Measurements from ENCODE around the gene OASL. TPM values are rescaled to one million over a fixed set of nuclear protein-coding genes. Genes with fewer than 3 reads are reported as not detected.

The OASL gene
- total RNA-seq, 1 donor from 2014 or later: 21.2 TPM

DNA sequence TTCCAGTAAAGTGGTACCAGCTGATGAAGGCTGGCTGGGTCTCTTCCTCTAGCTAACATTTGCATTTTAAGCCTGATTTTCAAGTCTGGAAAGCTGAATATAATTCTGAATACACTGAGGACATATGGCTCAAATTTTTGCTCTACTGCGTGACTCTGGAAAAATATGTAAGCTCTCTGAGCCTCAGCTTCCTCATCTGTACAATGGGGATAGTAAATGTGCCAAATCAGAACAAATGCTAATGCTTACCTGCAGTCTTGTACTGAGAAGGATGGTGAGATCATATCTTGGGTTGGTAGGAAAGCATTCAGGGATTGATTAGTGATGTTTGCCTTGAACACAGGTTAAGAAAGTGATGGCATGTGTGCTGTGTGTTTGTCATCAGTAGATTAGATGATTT, 46.1 kb downstream of the OASL start:
- intact Hi-C loops (cut with micrococcal nuclease): no loop called here

DNA sequence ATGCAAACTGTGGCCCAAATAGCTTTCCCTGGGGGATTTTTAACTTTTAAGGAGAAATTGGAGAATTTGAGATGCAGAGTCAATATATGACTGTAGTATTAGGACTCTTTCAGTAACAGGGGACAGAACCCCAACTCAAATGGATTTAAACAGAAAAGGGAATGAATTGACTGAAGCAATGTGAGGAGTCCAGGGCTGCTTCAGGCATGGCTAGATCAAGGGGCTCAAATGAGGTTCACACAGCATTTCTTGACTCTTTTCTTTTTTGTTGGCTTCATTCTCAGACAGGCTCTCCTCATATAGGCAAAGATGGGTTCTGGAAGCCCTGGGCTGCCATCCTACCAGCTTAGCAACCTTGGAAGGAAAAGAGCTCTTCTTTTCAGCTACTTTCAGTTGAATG, 47.1 kb downstream of the OASL start:
- intact Hi-C loops (cut with micrococcal nuclease): no loop called here

DNA sequence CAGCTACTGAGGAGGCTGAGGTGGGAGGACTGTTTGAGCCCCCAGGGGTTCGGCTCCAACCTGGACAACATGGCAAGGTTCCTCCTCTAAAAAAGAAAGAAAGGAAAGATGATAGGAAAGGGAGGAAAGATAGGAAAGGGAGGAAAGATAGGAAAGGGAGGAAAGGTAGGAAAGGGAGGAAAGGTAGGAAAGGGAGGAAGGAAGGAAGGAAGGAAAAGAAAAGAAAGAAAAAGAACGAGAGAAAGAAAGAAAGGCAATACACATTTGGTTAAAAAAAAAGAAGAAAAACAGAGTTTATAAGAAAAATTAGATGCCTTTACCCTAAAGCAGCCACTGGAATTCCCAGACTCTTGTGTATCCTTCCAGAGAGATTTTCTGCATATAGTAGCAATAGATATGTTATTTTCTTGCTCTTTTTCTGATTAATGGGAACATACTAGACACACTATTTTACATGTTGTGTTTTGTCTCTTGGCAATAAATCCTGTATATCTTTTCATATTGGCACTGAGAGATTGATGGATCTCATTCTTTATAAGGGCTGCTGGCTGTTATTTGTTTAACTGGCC, 48.5 kb downstream of the OASL start:
- intact Hi-C loops (cut with micrococcal nuclease): no loop called here

DNA sequence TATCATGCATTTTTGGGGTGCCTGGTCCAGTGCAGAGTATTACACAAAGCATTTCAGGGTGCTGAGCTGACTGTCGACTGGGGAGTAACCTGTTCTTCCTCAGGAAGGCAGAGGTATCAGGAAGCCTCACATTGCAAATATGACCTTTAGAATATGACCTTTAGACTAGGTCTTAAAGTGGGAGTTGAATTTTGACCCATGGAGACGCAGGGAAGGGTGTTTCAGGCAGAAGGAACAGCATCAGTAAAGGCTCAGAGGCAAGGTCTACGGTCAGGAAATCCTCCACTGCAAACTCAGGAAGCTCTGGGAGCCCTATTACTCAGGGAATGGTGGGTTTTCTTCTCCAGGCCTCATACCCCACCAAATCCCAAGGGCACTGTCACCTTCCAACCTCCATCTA, 49.4 kb downstream of the OASL start:
- intact Hi-C loops (cut with micrococcal nuclease): no loop called here

DNA sequence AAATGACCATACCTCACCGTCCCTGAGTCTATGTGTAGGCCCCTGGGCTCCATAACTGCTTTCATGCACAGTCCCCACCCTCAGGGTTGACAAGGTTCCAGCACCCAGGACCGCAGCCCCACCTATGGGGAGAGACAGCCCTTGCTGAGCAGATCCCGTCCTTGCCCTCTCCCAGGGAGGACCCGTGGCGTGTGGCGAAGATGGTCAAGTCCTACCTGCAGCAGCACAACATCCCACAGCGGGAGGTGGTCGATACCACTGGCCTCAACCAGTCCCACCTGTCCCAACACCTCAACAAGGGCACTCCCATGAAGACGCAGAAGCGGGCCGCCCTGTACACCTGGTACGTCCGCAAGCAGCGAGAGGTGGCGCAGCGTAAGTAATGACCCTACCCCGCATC, 50.4 kb downstream of the OASL start:
- intact Hi-C loops (cut with micrococcal nuclease): no loop called here

DNA sequence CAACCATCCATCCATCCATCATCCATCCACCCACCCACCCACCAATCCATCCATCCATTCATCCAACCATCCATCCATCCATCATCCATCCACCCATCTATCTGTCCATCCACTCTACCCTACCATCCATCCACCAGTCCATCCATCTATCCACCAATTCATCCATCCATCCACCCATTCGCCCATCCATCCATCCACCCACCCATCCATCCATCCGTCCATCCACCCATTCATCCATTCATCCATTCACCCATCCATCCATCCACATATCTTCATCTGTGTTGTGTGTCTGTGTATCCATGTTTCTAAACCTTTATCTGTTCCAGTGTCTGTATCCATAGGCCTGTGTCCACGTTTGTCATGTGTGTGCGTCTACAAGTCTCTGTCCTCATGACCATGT, 50.8 kb downstream of the OASL start:
- intact Hi-C loops (cut with micrococcal nuclease): no loop called here

DNA sequence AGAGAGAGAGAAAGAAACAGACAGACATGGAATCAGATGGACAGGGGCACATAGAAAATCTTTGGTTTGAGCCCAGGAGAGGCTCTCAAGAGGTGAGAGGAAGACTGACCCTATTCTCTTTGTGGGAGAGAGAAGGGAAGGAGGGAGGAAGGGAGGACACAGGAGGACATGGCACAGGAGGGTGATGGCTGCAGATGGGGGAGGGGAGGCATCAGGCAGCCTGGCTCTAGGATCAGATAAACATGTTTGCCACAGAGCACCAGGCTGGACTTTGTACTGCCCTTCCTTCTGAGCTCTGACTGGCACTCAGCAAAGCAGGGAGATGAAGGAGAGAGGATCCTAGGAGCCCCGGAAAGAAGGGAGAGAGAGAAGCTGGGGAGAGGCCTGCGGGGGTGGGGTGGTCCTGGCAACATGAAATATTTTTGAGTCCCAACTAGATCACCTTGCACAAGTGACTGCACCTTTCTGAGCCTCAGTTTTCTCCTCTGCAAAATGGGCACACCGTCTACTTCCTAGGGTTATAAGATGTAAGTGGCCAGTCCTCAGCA, 54.6 kb downstream of the OASL start:
- intact Hi-C loops (cut with micrococcal nuclease): no loop called here

DNA sequence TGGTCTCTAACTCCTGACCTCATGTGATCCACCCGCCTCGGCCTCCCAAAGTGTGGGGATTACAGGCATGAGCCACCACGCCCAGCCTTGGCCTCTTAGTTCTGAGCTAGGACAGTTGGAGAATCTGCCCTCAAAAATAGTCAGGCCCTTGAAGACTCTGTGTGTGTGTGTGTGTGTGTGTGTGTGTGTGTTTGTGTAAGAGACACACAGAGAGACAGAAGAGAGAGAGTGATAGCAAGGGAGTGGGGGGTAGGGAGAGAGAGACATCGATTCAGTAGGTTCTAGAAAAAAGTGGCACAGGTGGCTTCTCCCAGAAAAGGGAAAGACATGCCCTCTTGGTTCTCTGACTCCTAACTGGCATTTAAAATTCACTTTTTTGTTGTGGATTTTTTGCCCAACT, 55.3 kb downstream of the OASL start:
- intact Hi-C loops (cut with micrococcal nuclease): no loop called here

DNA sequence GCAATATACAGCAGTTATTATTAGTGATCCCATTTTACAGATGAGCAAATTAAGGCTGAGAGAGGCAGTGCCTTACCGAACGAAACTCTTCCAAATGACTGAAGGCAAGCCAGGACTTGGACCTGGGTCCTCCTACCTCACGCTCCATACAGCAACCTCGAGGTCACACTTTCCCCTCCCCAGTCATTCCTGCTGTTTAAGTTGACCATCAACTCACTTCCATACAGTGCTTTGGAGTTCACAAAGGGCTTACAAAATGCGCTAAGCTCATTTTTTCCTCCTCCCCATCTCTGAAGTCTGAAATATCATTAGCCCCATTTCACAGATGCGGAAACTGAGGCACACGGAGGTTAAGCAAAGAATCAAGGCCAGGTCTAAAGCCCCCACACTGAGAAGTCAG, 56.4 kb downstream of the OASL start:
- intact Hi-C loops (cut with micrococcal nuclease): no loop called here

DNA sequence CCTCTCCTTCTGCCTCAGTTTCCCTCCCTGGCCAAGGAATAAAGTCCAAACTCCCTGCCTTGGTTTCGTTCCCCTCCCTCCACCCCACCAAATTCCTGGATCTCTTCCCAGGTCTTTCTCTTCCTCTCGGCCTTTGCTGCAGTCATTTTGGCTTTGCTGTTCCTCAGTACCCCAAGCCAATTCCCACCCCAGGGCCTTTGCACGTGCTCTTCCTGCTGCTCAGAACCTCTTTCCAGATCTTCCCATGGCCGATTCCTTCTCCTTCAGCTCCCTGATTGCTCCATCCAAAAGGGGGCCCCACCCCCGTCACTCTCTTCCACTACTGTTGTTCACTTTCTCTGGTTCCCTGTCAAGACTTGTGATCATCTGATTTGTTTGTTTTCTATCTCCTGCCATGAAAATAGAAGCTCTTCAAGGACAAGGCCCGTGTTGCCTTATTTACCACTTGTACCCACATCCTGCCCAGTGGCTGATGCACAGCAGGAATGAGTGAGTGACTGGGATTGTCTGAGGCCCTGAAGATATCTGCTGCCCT, 57.6 kb downstream of the OASL start:
- intact Hi-C loops (cut with micrococcal nuclease): no loop called here

DNA sequence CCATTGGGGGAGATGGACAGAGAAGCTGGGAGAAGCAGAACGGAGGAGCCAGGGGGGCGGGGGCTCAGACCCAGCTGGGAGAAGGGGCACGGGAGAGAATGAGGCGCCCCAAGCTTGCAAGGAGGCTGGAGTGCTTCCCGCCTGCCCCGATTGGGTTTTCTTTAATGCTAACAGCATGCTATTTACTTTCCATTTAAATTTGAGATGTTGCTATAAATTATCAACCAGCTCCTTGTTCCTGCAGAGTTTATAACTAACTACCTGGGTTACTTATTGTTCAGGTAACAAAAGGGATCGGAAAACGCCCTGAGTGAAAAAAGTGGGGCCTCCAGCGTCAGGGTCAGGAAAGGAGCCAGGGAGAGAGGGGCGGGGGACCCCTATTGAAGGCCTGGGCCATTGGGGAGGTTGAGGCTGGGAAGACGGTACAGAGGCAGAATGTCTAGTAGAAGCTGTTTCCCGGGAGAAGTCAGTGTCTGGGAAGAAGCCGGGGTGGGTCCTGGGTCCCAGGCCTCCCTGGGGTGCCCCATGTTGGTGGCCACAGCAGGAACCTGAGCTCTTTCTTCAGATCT, 58.2 kb downstream of the OASL start:
- intact Hi-C loops (cut with micrococcal nuclease): no loop called here

DNA sequence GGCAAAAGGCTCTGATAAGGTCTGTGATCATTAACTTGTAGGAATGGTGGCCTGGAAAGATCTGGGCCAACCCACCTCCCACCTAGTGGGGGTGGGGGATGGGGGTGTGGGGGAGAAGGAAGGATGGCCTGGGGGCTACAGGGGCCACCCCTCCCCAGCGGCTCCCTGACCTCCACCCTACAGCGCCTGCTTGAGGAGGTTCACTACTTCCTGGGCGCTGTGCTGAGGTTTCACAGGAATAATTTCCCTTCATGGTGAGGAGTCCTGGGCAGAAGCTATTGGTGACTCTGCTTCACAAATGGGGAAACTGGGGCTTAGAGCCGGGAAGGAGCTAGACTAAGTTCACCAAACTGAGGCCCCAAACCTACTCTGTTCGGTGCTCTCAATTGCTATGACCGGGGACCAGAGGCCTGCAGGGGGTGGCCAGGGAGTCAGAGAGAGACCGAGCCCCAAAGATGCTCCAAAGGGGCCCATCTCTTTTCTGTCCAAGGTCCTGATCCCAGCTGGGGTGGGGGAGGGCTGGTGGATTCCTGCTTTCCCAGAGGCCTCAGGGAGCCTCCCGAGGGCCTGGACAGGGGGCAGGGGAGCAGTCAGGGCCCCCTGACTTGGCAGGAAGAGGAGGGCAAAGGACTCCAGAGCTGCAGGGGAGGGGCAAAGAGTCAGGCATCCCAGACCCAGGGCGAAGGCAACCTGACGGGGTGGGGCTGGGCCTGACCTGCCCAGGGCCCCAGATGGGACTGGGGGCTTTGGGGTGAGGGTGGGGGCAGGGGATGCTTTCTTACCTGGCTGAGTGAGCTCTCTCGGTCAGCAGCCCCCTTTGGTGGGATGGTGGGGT, 59.0 kb downstream of the OASL start:
- intact Hi-C loops (cut with micrococcal nuclease): loop anchor here (10.0 kb wide), 1 partner anchor 215 kb away; no protein-coding TSS in a partner anchor

DNA sequence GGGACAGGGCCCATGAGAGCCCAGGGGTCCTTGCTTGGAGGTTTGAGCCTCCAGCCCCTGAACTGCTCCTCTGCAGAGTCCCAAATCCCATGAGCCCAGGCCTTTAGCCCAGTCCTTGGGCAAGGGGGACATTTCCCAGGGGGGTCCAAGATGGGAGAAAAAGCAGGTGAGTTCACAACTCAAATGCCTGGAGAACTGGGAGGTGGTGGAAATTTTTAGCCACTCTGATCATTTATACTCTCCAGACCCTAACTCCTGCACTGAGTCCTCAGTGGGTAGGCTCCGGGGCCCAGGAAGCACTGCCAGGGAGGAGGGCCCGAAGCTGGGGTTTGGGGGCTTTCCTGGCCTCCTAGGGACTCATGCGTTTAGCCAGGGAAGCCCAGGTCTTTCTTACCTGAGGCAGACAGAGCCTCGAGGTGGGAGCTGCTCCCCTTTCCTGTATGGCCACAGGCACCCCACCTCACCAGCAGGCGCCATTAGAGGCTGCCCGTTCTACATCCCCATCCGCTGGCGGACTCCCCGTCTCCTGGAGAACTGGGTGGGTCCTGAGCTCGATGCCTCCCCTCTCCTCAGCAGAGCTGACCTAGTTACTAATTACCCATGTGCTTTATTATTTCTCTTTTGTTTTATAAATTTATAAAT, 59.7 kb downstream of the OASL start:
- intact Hi-C loops (cut with micrococcal nuclease): loop anchor here (10.0 kb wide), 1 partner anchor 215 kb away; no protein-coding TSS in a partner anchor

DNA sequence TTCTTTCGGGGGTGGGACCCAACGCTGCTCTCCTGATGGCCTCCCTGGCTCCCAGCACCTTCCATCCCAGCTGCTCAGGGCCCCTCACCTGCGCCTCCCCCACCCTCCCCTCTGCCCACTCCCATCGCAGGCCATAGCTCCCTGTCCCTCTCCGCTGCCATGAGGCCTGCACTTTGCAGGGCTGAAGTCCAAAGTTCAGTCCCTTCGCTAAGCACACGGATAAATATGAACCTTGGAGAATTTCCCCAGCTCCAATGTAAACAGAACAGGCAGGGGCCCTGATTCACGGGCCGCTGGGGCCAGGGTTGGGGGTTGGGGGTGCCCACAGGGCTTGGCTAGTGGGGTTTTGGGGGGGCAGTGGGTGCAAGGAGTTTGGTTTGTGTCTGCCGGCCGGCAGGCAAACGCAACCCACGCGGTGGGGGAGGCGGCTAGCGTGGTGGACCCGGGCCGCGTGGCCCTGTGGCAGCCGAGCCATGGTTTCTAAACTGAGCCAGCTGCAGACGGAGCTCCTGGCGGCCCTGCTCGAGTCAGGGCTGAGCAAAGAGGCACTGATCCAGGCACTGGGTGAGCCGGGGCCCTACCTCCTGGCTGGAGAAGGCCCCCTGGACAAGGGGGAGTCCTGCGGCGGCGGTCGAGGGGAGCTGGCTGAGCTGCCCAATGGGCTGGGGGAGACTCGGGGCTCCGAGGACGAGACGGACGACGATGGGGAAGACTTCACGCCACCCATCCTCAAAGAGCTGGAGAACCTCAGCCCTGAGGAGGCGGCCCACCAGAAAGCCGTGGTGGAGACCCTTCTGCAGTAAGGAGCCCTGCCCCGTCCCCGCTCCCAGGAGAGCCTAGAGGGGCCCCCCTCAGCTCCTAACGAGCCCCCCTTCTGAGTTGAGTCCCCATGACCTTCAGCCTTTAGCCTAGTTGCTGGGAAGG, 60.5 kb downstream of the OASL start, which contains the start of gene HNF1A:
Gene HNF1A, plus strand, starts transcription at position 248 of the 924 bp plus-strand sequence. Its CDS starts 226 bp downstream, at position 474.
- intact Hi-C loops (cut with micrococcal nuclease): loop anchor here (10.0 kb wide), 1 partner anchor 214 kb away; no protein-coding TSS in a partner anchor

DNA sequence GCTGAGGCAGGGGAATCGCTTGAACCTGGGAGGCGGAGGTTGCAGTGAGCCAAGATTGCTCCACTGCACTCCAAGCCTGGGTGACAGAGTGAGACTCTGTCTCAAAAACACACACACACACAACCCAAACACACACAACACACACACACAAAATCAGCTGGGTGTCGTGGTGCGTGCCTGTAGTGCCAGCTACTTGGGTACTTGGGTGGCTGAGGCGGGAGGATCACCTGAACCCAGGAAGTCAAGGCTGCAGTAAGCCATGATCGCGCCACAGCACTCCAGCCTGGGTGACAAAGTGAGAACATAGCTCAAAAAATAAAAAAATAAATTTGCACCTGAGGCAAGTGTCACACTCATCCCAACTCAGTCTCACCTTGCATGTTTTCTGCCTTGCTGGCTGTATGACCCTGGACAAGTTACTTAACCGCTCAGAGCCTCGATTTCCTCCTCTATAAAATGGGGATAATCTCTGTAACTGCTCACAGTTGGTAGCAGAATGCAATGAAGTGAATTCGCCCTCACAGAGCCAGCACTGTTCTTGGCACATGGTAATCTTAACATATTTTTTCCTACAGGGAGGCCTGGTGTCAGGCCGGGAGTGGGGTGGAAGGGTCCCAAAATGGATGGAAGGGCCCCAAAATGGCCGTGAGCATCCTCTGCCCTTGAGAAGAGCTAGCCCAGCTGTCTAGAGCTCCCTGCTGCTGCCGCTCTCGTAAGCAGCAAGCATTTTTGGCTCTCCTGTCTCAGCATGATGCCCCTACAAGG, 61.3 kb downstream of the OASL start:
- intact Hi-C loops (cut with micrococcal nuclease): loop anchor here (10.0 kb wide), 1 partner anchor 213 kb away; no protein-coding TSS in a partner anchor

DNA sequence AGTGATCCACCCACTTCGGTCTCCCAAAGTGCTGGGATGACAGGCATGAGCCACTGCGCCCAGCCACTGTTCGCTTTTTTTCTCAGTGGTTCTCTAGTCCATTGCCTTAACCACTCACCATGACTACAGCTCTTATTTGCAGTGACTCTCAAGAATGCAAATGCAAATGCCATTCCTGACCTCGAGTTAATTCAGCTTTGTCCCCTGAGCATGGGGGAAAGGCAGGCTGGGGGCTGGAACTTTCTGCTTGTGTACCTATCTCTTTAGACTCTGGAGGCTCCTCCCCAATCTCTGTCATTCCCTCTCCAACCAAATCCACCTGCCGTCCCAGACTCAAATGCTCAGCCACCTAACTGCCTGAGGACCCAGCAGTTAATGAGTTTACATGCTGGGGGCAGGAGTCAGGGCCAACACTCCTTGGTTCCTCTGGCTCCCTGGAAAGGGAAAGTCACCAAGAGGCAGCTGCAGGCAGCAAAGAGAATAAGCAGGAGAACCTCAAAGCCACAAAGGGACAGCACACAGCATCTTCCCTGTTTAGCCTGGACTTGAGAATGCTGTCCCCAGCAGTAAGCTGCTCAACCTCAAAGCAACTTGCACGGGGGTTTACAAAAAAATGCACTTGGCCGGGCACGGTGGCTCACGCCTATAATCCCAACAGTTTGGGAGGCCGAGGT, 66.0 kb downstream of the OASL start:
- intact Hi-C loops (cut with micrococcal nuclease): loop anchor here (10.0 kb wide), 1 partner anchor 208 kb away; no protein-coding TSS in a partner anchor

DNA sequence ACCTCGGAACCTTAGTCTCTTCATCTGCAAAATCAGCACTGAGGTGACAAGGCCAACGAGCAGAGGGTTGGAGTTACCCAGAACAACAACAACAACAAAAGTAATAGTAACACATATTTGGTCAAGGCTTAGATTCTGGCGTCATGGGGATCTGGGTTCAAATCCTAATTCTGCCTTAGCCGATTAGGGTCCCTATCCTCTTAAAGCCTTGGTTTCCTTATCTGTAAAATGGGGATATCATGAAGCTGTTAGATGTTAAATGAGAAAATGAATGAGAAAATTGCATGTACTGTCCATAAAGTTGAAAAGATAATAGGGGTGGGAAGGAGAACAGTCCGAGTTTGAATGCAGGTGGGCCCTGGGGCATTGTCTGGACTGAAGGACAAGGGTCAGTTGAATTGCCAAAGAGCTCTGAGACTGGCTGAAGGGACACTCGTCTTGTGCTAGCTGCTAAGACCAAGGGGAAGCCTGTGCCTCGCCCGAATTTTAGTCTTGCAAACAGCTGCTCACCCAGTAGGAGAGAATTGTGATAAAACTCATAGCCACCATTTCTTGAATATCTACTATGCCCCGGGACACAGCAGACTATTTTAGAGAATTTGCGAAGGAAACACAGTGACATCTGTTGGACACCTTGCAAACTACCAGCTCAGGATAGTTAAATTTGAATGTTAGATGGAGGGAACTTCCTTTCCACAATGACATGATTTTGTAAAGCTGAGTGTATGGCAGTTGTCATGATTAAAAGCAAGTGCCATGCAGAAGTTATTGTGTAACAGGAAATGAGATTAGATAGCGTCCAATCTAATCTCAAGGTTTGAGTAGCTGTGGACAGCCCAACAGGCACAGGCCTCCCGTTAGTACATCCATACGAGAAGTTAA, 67.5 kb downstream of the OASL start:
- intact Hi-C loops (cut with micrococcal nuclease): loop anchor here (1.0 to 10.0 kb wide), 9 partner anchors 11 to 388 kb away; partner anchors contain the start of gene SPPL3

DNA sequence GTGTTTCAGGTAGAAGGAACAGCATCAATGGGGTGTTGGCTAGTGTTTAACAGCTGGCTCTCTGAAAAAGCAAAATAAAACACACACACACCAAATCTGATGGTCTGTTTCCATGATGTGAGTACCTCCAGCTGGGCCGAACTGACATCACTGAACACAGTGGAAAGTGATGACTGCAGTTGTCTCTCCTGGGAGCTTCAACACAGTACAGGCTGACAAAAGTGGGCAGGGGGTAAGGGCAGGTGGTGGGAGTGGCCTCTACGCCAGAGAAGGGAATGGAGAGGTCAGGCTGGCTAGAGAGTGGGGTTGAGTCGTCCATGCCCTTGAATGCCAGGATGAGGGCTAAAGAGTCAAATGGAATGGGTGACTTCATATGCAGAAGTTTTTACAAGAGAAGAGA, 68.7 kb downstream of the OASL start:
- intact Hi-C loops (cut with micrococcal nuclease): loop anchor here (10.0 kb wide), 1 partner anchor 206 kb away; no protein-coding TSS in a partner anchor
